Measurements from ENCODE around the gene STUM.

The STUM gene

GRCh38 chr1:226568077-226568831 is 19.7 kb downstream of the STUM start:
- TF ChIP-seq CTCF (IDR thresholded peaks at IDR 0.05; ENCODE audit: control insufficient read depth, extremely low read depth, insufficient read depth): 0 out of 2 replicates have a peak, but pooled peaks have one; percentile 17
- DNase-seq (ENCODE audit: low read depth): no peak
- H3K4me3 ChIP-seq (ENCODE audit: low read depth, low read length): no peak overlapping the region

- no peak for TF ChIP-seq CTCF (IDR thresholded peaks at IDR 0.05; ENCODE audit: control insufficient read depth, extremely low read depth, insufficient read depth)
- H3K4me3 ChIP-seq (ENCODE audit: low read depth, low read length): no peak overlapping the region
- DNase-seq (ENCODE audit: low read depth): no peak
These were observed 20.6 kb downstream of the STUM start for GRCh38 chr1:226568975-226569741.

- H3K4me3 ChIP-seq (ENCODE audit: low read depth, low read length): no peak overlapping the region
- no peak for TF ChIP-seq CTCF (IDR thresholded peaks at IDR 0.05; ENCODE audit: control insufficient read depth, extremely low read depth, insufficient read depth)
- no peak for DNase-seq (ENCODE audit: low read depth)
These were observed 21.4 kb downstream of the STUM start for GRCh38 chr1:226569879-226570547.

GRCh38 chr1:226571893-226572292 is 23.3 kb downstream of the STUM start:
- no peak for DNase-seq (ENCODE audit: low read depth)
- no peak for TF ChIP-seq CTCF (IDR thresholded peaks at IDR 0.05; ENCODE audit: control insufficient read depth, extremely low read depth, insufficient read depth)
- no peak overlapping the region for H3K4me3 ChIP-seq (ENCODE audit: low read depth, low read length)

- no peak for TF ChIP-seq CTCF (IDR thresholded peaks at IDR 0.05; ENCODE audit: control insufficient read depth, extremely low read depth, insufficient read depth)
- H3K4me3 ChIP-seq (ENCODE audit: low read depth, low read length): no peak overlapping the region
- no peak for DNase-seq (ENCODE audit: low read depth)
These were observed 23.8 kb downstream of the STUM start for GRCh38 chr1:226572325-226572726.

- no peak overlapping the region for H3K4me3 ChIP-seq (ENCODE audit: low read depth, low read length)
- no peak for DNase-seq (ENCODE audit: low read depth)
- no peak for TF ChIP-seq CTCF (IDR thresholded peaks at IDR 0.05; ENCODE audit: control insufficient read depth, extremely low read depth, insufficient read depth)
These were observed 25.5 kb downstream of the STUM start for GRCh38 chr1:226574044-226574443.

Measured in LNCaP clone FGC (cell line).